ENCODE results near the gene WDR89.
A peak's percentile ranks its signal among the peaks of the same experiment; 100 is the strongest.

The WDR89 gene

DNA sequence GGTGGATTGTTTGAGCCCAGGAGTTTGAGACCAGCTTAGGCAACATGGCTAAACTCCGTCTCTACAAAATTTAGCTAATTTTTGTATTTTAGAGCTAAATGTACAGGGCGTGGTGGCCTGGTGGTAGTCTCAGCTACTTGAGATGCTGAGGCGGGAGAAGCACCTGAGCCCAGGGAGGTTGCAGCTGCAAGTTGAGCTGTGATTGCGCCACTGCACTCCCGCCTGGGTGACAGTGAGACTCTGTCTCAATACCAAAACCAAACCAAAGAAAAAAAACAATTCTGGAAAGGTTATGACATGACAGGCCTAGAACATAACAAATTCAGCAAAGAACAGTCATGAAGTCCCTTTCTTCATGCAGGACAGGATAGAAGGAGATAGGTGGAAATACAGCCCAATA lies 25.7 kb downstream of the WDR89 start:
- H3K27me3 ChIP-seq: no peaks in the 10 kb centered on the region
- no peak overlapping the region for H3K9ac ChIP-seq
- peaks cover 0 to 85% (median 34%) of the 10 kb centered on the region in 11 experiments; a peak in 18 of 22 replicates for H4K20me1 ChIP-seq
- 0 out of 22 replicates have a peak, but pooled peaks of 1 of the 11 experiments have one; percentile 15 for TF ChIP-seq Cebpa-rat (IDR thresholded peaks at IDR 0.05)
- no peak overlapping the region for H3K27ac ChIP-seq
- peaks cover 0 to 25% (median 13%) of the 10 kb centered on the region in 10 experiments; a peak in 12 of 20 replicates for H3K4me1 ChIP-seq
- peaks cover 46 to 100% (median 89%) of the 10 kb centered on the region in 11 experiments for H3K36me3 ChIP-seq
- peaks cover 0 to 19% (median 12%) of the 10 kb centered on the region in 11 experiments; a peak in 17 of 22 replicates for H3K9me3 ChIP-seq (replicated peaks in 1 of 11)
- peak overlapping the region in 1 of 11 experiments; percentile 12; a peak in 1 of 22 replicates for H3K4me2 ChIP-seq
- no peak overlapping the region for H3K4me3 ChIP-seq

DNA sequence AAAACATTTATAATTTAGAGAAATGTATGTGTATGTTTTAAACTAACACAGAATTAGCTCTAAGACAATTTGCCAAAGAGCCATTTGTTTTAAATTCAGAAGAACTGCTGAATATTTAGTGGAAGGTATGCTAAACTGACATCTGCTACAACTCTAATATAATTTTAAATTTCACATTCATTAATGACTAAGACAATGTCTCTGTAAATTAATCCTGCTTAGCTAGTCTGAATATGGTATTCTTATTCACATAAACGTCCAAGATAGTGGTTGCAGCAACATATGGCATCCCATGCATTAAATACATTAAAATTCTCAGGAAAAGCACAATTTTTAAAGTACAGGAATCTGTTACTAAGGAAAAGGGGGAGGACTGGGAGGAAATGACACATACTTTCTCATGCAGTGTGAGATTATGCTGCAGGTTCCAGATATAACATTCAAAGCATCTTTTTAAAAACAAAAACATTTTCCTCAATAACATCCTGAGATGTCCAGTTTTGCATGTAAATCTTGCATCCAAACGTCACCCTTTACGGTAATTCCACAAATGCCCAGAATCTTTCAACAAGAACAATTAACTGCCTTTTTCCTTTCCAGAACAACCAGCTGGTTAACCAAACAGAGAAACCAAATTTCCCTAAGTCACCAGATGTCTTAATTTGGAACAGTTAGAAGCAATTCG lies 26.9 kb downstream of the WDR89 start:
- Histone ChIP-seq H3K36me3 (peaks cover 44 to 100% (median 88%) of the 10 kb centered on the region in 11 experiments), H3K4me1 (peaks cover 0 to 25% (median 13%) of the 10 kb centered on the region in 10 experiments; a peak in 12 of 20 replicates), H4K20me1 (peaks cover 0 to 85% (median 36%) of the 10 kb centered on the region in 11 experiments; a peak in 18 of 22 replicates), H3K4me2 (peak overlapping the region in 3 of 11 experiments; percentile 10 to 44 (median 27); a peak in 3 of 22 replicates), H3K9ac (peak overlapping the region in 1 of 11 experiments; percentile 30; a peak in 1 of 22 replicates), H3K27me3 (no peaks in the 10 kb centered on the region), H3K9me3 (replicated peaks in 1 of 11) (peaks cover 0 to 23% (median 12%) of the 10 kb centered on the region in 11 experiments; a peak in 17 of 22 replicates), H3K4me3 (no peak overlapping the region), H3K27ac (no peak overlapping the region)
- no peak for TF ChIP-seq Cebpa-rat (IDR thresholded peaks at IDR 0.05)

DNA sequence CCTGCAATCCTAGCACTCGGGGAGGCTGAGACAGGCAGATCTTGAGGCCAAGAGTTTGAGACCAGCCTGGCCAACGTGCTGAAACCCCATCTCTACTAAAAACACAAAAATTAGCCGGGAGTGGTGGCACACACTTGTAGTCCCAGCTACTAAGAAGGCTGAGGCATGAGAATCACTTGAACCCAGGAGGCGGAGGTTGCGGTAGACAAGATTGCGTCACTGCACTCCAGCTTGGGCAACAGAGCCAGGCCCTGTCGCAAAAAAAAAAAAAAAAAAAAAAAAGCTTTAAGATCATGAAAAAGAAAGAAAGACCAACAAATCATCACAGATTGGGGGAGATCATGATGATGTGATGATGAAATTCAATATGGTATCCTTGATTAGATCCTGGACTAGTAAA lies 30.6 kb downstream of the WDR89 start:
- no peak overlapping the region for H3K4me3 ChIP-seq
- H3K4me2 ChIP-seq: no peak overlapping the region
- H3K27me3 ChIP-seq: no peaks in the 10 kb centered on the region
- peaks cover 0 to 19% (median 11%) of the 10 kb centered on the region in 10 experiments; a peak in 12 of 20 replicates for H3K4me1 ChIP-seq
- peaks cover 21 to 96% (median 75%) of the 10 kb centered on the region in 11 experiments for H3K36me3 ChIP-seq
- H3K27ac ChIP-seq: no peak overlapping the region
- peak in 1 of 11 experiments; percentile 55; a peak in 1 of 22 replicates for TF ChIP-seq Cebpa-rat (IDR thresholded peaks at IDR 0.05)
- H3K9ac ChIP-seq: no peak overlapping the region
- peaks cover 0 to 63% (median 16%) of the 10 kb centered on the region in 11 experiments; a peak in 17 of 22 replicates for H4K20me1 ChIP-seq
- peaks cover 0 to 23% (median 12%) of the 10 kb centered on the region in 11 experiments; a peak in 17 of 22 replicates for H3K9me3 ChIP-seq (replicated peaks in 1 of 11)

DNA sequence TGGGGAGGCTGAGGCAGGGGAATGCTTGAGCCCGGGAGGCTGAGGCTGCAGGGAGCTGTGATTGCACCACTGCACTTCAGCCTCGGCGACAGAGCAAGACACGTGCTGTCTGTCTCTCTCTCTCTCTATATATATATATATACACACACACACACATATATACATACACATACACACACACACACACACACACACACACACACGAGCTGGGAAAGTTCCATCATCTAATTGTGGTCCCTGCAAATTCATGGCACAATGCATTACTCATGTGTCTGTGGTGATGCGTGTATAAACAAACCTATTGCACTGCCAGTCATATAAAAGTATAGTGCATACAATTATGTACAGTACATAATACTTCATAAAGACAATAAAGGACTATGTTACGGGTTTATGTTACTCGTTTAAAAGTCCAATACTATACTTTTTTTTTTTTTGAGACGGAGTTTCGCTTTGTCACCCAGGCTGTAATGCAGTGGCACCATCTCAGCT lies 36.6 kb downstream of the WDR89 start:
- H3K4me2 ChIP-seq: no peak overlapping the region
- peaks cover 0 to 49% (median 18%) of the 10 kb centered on the region in 11 experiments; a peak in 12 of 22 replicates for H4K20me1 ChIP-seq
- peaks cover 0 to 4% (median 0%) of the 10 kb centered on the region in 11 experiments; a peak in 3 of 22 replicates for H3K9me3 ChIP-seq (replicated peaks in 1 of 11)
- H3K4me1 ChIP-seq: no peaks in the 10 kb centered on the region
- H3K36me3 ChIP-seq: peaks cover 13 to 90% (median 70%) of the 10 kb centered on the region in 11 experiments; a peak in 21 of 22 replicates
- H3K4me3 ChIP-seq: no peak overlapping the region
- no peak for TF ChIP-seq Cebpa-rat (IDR thresholded peaks at IDR 0.05)
- H3K9ac ChIP-seq: no peak overlapping the region
- no peak overlapping the region for H3K27ac ChIP-seq
- H3K27me3 ChIP-seq: no peaks in the 10 kb centered on the region

DNA sequence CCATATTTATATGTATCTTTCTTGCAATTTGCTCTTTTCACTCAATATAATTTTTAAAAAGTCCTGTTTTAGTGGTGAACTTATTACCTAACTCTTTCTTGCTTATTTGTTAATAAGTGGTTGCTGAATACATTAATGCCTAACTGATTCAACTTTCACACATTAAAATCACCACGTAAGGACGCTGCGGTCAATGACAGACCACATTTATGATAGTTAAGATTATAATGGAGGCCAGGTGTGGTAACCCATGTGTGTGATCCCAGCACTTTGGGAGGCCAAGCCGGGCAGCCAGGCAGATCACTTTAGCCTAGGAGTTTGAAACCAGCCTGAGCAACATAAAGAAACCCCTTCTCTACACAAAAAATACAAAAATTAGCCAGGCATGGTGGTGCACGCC lies 37.0 kb downstream of the WDR89 start:
- Histone ChIP-seq H3K36me3 (peaks cover 18 to 90% (median 70%) of the 10 kb centered on the region in 11 experiments), H3K9me3 (replicated peaks in 1 of 11) (peaks cover 0 to 4% (median 0%) of the 10 kb centered on the region in 11 experiments; a peak in 2 of 22 replicates), H3K4me1 (no peaks in the 10 kb centered on the region), H3K27me3 (no peaks in the 10 kb centered on the region), H3K27ac (no peak overlapping the region), H4K20me1 (peaks cover 0 to 46% (median 18%) of the 10 kb centered on the region in 11 experiments; a peak in 12 of 22 replicates), H3K4me3 (no peak overlapping the region), H3K4me2 (no peak overlapping the region), H3K9ac (no peak overlapping the region)
- no peak for TF ChIP-seq Cebpa-rat (IDR thresholded peaks at IDR 0.05)

DNA sequence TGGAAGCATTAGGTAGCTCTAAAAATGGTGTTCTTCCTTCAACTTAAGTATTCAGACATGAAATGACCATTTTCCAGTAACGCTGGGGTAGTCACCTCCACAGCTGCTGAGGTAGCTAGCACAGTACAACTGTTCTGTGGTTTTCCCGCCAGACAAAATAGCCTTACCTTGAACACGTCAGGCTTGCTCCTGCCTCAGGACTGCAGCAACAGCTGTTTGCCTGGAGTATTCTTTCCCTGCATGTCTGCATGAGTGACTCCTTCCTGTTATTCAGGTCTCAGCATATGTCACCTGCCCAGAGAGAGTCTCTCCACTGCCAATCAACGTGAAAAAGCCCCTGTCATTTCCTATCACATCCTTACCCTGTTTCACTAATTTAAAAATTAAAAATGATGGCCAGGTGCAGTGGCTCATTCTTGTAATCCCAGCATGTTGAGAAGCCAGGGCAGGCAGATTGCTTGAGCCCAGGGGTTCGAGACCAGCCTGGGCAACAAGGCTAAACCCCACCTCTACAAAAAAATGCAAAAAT lies 37.9 kb downstream of the WDR89 start:
- Histone ChIP-seq H3K27ac (no peak overlapping the region), H3K4me1 (no peaks in the 10 kb centered on the region), H3K9me3 (replicated peaks in 1 of 11) (peaks cover 0 to 6% (median 0%) of the 10 kb centered on the region in 11 experiments; a peak in 6 of 22 replicates), H3K4me2 (no peak overlapping the region), H4K20me1 (peaks cover 0 to 41% (median 16%) of the 10 kb centered on the region in 11 experiments; a peak in 12 of 22 replicates), H3K36me3 (peaks cover 26 to 92% (median 73%) of the 10 kb centered on the region in 11 experiments), H3K27me3 (no peaks in the 10 kb centered on the region), H3K4me3 (no peak overlapping the region), H3K9ac (no peak overlapping the region)
- no peak for TF ChIP-seq Cebpa-rat (IDR thresholded peaks at IDR 0.05)

DNA sequence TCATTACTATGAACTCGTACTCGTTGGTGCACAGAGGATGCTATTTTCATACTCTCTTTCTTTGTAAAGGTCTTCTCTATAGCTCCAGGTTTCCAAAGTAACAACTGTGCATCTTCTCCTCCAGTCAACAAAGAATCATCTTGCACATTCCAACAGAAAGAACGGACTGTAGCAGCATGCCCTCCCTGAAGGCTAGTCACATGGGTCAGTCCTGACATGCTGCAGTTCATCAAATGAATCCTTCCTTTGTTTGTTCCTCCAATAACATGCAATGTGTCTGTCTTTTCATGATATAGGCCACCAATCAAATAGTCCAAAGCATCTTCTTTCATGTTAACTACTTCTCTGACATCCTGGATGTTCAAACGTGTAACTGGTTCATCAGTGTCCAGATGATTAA lies 42.9 kb downstream of the WDR89 start:
- Histone ChIP-seq H3K4me2 (no peak overlapping the region), H3K36me3 (peaks cover 48 to 100% (median 93%) of the 10 kb centered on the region in 11 experiments)
- no peak for TF ChIP-seq Cebpa-rat (IDR thresholded peaks at IDR 0.05)

DNA sequence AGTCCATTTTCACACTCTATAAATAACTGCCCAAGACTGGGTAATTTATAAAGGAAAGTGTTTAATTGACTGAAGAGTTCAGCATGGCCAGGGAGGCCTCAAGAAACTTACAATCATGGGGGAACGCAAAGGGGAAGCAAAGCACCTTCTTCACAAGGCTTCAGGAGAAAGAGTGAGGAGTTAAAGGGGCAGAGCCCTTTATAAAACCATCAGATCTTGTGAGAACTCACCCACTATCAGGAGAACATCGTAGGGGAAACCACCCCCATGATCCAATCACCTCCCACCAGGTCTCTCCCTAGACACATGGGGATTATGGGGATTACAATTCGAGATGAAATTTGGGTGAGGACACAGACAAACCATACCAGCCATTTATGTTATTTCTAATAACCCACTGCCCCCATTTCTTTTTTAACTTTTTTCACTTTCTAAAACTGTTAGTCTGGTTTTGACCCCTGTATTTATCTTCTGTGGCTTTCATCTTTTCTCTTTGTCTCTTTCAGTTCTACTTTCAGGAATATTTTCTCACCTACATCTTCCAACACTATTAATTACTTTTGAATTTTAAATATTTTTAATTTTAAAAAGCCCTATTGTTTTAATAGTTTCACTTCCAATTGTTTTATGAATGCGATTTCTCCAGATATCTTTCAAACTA lies 44.5 kb downstream of the WDR89 start:
- no peak overlapping the region for H3K9ac ChIP-seq
- H3K4me3 ChIP-seq: no peak overlapping the region
- peaks cover 0 to 6% (median 0%) of the 10 kb centered on the region in 11 experiments; a peak in 2 of 22 replicates for H4K20me1 ChIP-seq
- peaks cover 48 to 88% (median 82%) of the 10 kb centered on the region in 11 experiments for H3K36me3 ChIP-seq
- peaks cover 25 to 54% (median 42%) of the 10 kb centered on the region in 11 experiments for H3K9me3 ChIP-seq (replicated peaks in 1 of 11)
- H3K4me1 ChIP-seq: no peaks in the 10 kb centered on the region
- H3K27ac ChIP-seq: no peak overlapping the region
- TF ChIP-seq Cebpa-rat (IDR thresholded peaks at IDR 0.05): no peak
- no peak overlapping the region for H3K4me2 ChIP-seq
- no peaks in the 10 kb centered on the region for H3K27me3 ChIP-seq

More for the DNA sequence above, 42.9 kb downstream of the WDR89 start:
- Histone ChIP-seq H3K9me3 (replicated peaks in 1 of 11) (peaks cover 15 to 48% (median 35%) of the 10 kb centered on the region in 11 experiments), H3K27me3 (no peaks in the 10 kb centered on the region), H3K4me3 (no peak overlapping the region), H3K27ac (no peak overlapping the region), H4K20me1 (peaks cover 0 to 12% (median 3%) of the 10 kb centered on the region in 11 experiments; a peak in 7 of 22 replicates), H3K4me1 (no peaks in the 10 kb centered on the region), H3K9ac (no peak overlapping the region)

All from BLaER1 treated with 17β-estradiol and CSF1 and Interleukin-3, amounts not matched to agents 10 nM and 100 nM (cell line).